Activated naive CD8-positive, alpha-beta T cell treated with anti-CD3 and anti-CD28 coated beads, Interleukin-2, amount 50 U/mL, for 24 hours (primary cell): ENCODE results near the gene SPATA24.
A peak's percentile ranks its signal among the peaks of the same experiment; 100 is the strongest.
"Not testable (repeated sequence)": the region's sequence is repeated elsewhere in the genome, so short reads cannot be mapped to it uniquely, and the experiment has no call there.

Experiments used
- ATAC-seq: fragments of 150-1000 bp; cut with Tn5 transposase; one replicate; pipeline ENCODE4 v1.10.0; 2021
- DNase-seq: peaks from one replicate; pipeline ENCODE4 v3.0.0; 2021
- H3K27ac Mint-ChIP-seq: one replicate; pipeline ENCODE4 v1.8.0; 2021; ENCODE audit warnings: mild to moderate bottlenecking, mixed read lengths
- H3K27me3 Mint-ChIP-seq: one replicate; pipeline ENCODE4 v1.8.0; 2021; ENCODE audit warnings: mixed read lengths
- H3K36me3 Mint-ChIP-seq: one replicate; pipeline ENCODE4 v1.8.0; 2021; ENCODE audit warnings: low read depth, mixed read lengths
- H3K4me1 Mint-ChIP-seq: one replicate; pipeline ENCODE4 v1.8.0; 2021; ENCODE audit warnings: mixed read lengths
- H3K4me3 Mint-ChIP-seq: one replicate; pipeline ENCODE4 v1.8.0; 2021; ENCODE audit warnings: mild to moderate bottlenecking, moderate library complexity, mixed read lengths
- H3K9me3 Mint-ChIP-seq: one replicate; pipeline ENCODE4 v1.8.0; 2021; ENCODE audit warnings: mixed read lengths

SPATA24 gene, protein sequence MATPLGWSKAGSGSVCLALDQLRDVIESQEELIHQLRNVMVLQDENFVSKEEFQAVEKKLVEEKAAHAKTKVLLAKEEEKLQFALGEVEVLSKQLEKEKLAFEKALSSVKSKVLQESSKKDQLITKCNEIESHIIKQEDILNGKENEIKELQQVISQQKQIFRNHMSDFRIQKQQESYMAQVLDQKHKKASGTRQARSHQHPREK

GRCh38 chr5:139403787-139404483 is at the start of gene SPATA24:
Gene SPATA24, minus strand, starts transcription at chr5:139404089. Its CDS starts 29 bp downstream, at chr5:139404060.
- Mint-ChIP-seq H3K36me3 (peaks cover 2% of the 10 kb centered on the region), H3K4me1 (peaks cover 42% of the 10 kb centered on the region), H3K9me3 (no peaks in the 10 kb centered on the region), H3K4me3 (peak within 1 kb of the TSS; percentile 88), H3K27ac (peak within 1 kb of the TSS; percentile 99), H3K27me3 (no peaks in the 10 kb centered on the region)
- ATAC-seq (peak; percentile 90), DNase-seq (peak; percentile 98)

- peaks cover 4% of the 10 kb centered on the region for H3K36me3 Mint-ChIP-seq
- no peak overlapping the region for H3K4me3 Mint-ChIP-seq
- peaks cover 44% of the 10 kb centered on the region for H3K4me1 Mint-ChIP-seq
- no peak overlapping the region for H3K27ac Mint-ChIP-seq
- DNase-seq (no peak), ATAC-seq (no peak)
- peaks cover 9% of the 10 kb centered on the region for H3K9me3 Mint-ChIP-seq
- no peaks in the 10 kb centered on the region for H3K27me3 Mint-ChIP-seq
Measured at GRCh38 chr5:139451878-139452660, 48.2 kb upstream of the SPATA24 start.

GRCh38 chr5:139451176-139451575 is 47.3 kb upstream of the SPATA24 start:
- peaks cover 12% of the 10 kb centered on the region for H3K9me3 Mint-ChIP-seq
- ATAC-seq (no peak), DNase-seq (no peak)
- no peak overlapping the region for H3K27ac Mint-ChIP-seq
- H3K4me1 Mint-ChIP-seq = peaks cover 46% of the 10 kb centered on the region
- no peak overlapping the region for H3K4me3 Mint-ChIP-seq
- H3K36me3 Mint-ChIP-seq = peaks cover 9% of the 10 kb centered on the region
- H3K27me3 Mint-ChIP-seq = no peaks in the 10 kb centered on the region

- H3K4me1 Mint-ChIP-seq = peaks cover 67% of the 10 kb centered on the region
- peak overlapping the region; percentile 63 for H3K4me3 Mint-ChIP-seq
- peaks cover 12% of the 10 kb centered on the region for H3K9me3 Mint-ChIP-seq
- DNase-seq (no peak), ATAC-seq (peak; percentile 82)
- no peaks in the 10 kb centered on the region for H3K27me3 Mint-ChIP-seq
- H3K36me3 Mint-ChIP-seq = peaks cover 9% of the 10 kb centered on the region
- peak overlapping the region; percentile 99 for H3K27ac Mint-ChIP-seq
Measured at GRCh38 chr5:139446956-139447779, 43.3 kb upstream of the SPATA24 start.

DNA sequence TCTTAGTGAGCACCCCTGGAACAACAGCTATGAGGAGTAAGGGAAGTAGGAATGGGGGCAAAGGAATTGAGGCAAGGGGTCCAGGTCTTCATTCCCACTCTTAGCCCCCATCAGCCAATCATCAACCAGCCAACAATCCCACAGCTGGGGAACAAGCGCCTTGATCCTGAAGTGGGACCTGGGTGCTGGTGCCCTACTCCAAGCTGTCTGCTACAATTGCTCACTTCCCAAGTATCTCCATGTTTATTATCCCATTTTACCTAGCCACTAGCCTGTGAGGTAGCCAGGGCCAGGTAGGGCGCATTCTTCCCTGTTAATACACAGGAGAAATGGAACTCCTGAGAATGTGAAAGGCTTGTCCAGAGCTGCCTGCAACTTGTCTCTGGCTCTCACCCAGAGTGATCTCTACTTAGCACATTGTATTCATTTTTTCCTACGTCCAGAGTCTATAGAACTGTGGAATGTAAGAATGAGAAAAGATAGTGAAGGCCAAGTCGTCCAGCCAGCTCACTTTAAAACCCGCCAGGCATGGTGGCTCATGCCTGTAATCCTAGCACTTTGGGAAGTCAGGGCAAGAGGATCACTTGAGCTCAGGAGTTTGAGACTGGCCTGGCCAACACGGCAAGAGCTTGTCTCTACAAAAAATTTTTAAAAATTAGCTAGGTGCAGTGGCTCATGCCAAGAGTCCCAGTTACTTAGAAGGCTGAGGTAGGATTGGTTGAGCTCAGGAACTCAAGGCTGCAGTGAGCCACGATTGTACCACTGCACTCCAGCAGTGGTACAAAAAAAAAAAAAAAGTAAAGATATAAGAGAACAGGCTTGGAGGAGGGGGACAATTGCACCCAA is 41.7 kb upstream of the SPATA24 start:
- Mint-ChIP-seq H3K9me3 (peaks cover 12% of the 10 kb centered on the region), H3K4me3 (no peak overlapping the region), H3K4me1 (peaks cover 75% of the 10 kb centered on the region), H3K27me3 (no peaks in the 10 kb centered on the region), H3K27ac (peak overlapping the region; percentile 99), H3K36me3 (peaks cover 9% of the 10 kb centered on the region)
- DNase-seq (no peak), ATAC-seq (no peak)

GRCh38 chr5:139443831-139444453 is 40.1 kb upstream of the SPATA24 start:
- H3K27me3 Mint-ChIP-seq = no peaks in the 10 kb centered on the region
- ATAC-seq (peak; percentile 29), DNase-seq (no peak)
- no peak overlapping the region for H3K4me3 Mint-ChIP-seq
- H3K9me3 Mint-ChIP-seq = peaks cover 12% of the 10 kb centered on the region
- H3K36me3 Mint-ChIP-seq = peaks cover 8% of the 10 kb centered on the region
- peak overlapping the region; percentile 64 for H3K27ac Mint-ChIP-seq
- H3K4me1 Mint-ChIP-seq = peaks cover 84% of the 10 kb centered on the region

DNA sequence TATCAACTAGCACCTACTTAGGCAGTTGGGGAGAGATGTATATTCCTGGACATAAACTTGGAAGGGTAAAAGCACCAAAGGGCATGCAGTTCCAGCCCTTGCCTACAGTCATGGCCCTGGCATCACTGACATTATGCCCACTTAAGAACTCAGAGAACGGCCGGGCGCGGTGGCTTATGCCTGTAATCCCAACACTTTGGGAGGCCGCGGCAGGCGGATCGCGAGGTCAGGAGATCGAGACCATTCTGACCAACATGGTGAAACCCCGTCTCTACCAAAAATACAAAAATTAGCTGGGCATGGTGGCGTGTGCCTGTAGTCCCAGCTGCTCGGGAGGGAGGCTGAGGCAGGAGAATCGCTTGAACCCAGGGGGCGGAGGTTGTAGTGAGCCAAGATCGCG is 36.5 kb upstream of the SPATA24 start:
- DNase-seq, H3K27ac Mint-ChIP-seq, H3K4me3 Mint-ChIP-seq, H3K27me3 Mint-ChIP-seq, H3K9me3 Mint-ChIP-seq, ATAC-seq, H3K36me3 Mint-ChIP-seq: not testable (repeated sequence)
- H3K4me1 Mint-ChIP-seq = peaks cover 68% of the 10 kb centered on the region

GRCh38 chr5:139439013-139439903 is 35.4 kb upstream of the SPATA24 start, which contains the start of gene DNAJC18:
Gene DNAJC18, minus strand, starts transcription at chr5:139439525. Its CDS starts 80 bp downstream, at chr5:139439445.
- H3K36me3 Mint-ChIP-seq = peaks cover 13% of the 10 kb centered on the region
- H3K27ac Mint-ChIP-seq = peak within 1 kb of the TSS; percentile 98
- no peaks in the 10 kb centered on the region for H3K9me3 Mint-ChIP-seq
- DNase-seq = peak; percentile 93
- H3K4me3 Mint-ChIP-seq = peak within 1 kb of the TSS; percentile 92
- no peaks in the 10 kb centered on the region for H3K27me3 Mint-ChIP-seq
- H3K4me1 Mint-ChIP-seq = peaks cover 58% of the 10 kb centered on the region
- ATAC-seq = peak; percentile 94

GRCh38 chr5:139438707-139439012 is 34.8 kb upstream of the SPATA24 start:
- Mint-ChIP-seq H3K4me3 (peak overlapping the region; percentile 92), H3K36me3 (peaks cover 13% of the 10 kb centered on the region), H3K27ac (peak overlapping the region; percentile 98), H3K4me1 (peaks cover 52% of the 10 kb centered on the region), H3K27me3 (no peaks in the 10 kb centered on the region), H3K9me3 (no peaks in the 10 kb centered on the region)
- DNase-seq = no peak
- no peak for ATAC-seq

- H3K4me1 Mint-ChIP-seq = peaks cover 35% of the 10 kb centered on the region
Measured at GRCh38 chr5:139435676-139436075, 31.8 kb upstream of the SPATA24 start.

DNA sequence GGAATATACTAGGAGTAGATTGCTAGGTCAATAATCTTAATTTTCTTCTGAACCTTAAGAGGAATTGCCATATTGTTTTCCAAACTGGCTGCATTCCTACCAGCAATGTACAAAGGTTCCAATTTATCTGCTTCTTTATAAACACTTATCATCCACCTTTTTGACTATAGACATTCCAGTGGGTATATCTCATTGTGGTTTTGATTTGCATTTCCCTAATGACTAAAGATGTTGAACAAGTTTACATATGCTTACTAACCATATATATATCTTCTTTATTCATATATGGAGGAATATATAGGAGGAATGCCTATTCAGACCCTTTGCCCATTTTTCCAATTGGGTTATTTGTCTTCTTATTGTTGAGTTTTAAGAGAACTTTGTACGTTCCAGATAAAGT is 27.8 kb upstream of the SPATA24 start:
- H3K36me3 Mint-ChIP-seq = peaks cover 19% of the 10 kb centered on the region
- peaks cover 10% of the 10 kb centered on the region for H3K4me1 Mint-ChIP-seq
- no peaks in the 10 kb centered on the region for H3K9me3 Mint-ChIP-seq
- H3K27ac Mint-ChIP-seq = no peak overlapping the region
- no peak overlapping the region for H3K4me3 Mint-ChIP-seq
- no peaks in the 10 kb centered on the region for H3K27me3 Mint-ChIP-seq
- ATAC-seq (no peak), DNase-seq (no peak)

More at GRCh38 chr5:139435676-139436075, 31.8 kb upstream of the SPATA24 start:
- Mint-ChIP-seq H3K27me3 (no peaks in the 10 kb centered on the region), H3K4me3 (no peak overlapping the region), H3K36me3 (peaks cover 17% of the 10 kb centered on the region), H3K9me3 (no peaks in the 10 kb centered on the region), H3K27ac (no peak overlapping the region)
- DNase-seq = no peak
- ATAC-seq = no peak

DNA sequence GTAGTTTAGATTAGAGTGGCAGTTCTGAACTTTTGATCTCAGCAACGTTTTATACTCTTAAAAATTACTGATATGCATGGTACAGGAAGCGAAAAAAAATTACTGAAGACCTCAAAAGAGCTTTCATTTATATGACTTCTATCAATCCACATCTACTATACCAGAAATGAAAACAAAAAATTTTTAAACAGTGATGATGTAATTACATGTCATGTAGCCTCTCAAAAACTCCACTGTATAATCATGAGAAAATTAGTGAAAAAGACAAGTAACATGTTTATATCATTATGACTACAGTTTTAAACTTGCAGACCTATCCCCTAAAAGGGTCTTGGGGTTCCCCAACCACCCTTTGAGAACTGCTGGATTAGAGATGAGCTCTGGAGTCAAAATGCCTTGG is 26.1 kb upstream of the SPATA24 start:
- Mint-ChIP-seq H3K36me3 (peaks cover 20% of the 10 kb centered on the region), H3K4me3 (no peak overlapping the region), H3K27me3 (no peaks in the 10 kb centered on the region), H3K9me3 (no peaks in the 10 kb centered on the region), H3K27ac (no peak overlapping the region), H3K4me1 (peaks cover 10% of the 10 kb centered on the region)
- no peak for DNase-seq
- ATAC-seq = no peak
